NCI-H526 (cell line): ENCODE results near the gene MARK3.
A peak's percentile ranks its signal among the peaks of the same experiment; 100 is the strongest.
"Not testable (repeated sequence)": the region's sequence is repeated elsewhere in the genome, so short reads cannot be mapped to it uniquely, and the experiment has no call there.

Experiments used
- DNase-seq, 2 experiments: peaks; one replicate each; lab custom pipeline; 2025; lab: John Stamatoyannopoulos, UW

MARK3 gene

DNA sequence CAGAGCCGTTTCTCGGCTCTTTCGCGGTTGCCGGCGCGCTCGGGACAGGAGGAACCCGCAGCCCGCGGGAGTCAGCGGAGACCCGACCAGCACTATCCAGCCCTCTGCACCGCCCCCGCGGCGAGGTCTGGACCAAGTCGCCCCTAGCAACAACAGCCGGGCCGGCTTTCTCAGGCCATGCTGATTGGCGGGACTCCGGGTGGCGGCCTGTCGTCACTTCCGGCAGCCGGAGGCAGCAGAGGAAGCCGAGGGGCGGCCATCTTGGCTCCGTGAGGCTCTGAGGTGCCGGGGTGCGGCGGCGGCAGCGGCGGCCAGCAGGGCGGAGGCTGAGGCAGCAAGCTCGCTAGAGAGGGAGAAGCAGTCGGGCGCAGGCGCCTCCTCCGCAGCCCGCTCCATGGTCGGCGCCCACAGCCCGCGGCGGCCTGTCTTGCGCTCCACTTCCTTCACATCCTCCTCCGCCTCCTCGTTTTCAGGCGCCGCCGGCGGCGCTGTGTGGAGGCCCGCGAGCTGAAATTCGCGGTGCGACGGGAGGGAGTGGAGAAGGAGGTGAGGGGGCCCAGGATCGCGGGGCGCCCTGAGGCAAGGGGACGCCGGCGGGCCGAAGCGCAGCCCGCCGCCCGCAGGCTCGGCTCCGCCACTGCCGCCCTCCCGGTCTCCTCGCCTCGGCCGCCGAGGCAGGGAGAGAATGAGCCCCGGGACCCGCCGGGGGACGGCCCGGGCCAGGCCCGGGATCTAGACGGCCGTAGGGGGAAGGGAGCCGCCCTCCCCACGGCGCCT lies at the start of gene MARK3:
Gene MARK3, plus strand, starts transcription at position 264 of the 777 bp plus-strand sequence. CDS start 615 bp downstream, outside the sequence.
- peak; percentile 95 to 99 for DNase-seq

DNA sequence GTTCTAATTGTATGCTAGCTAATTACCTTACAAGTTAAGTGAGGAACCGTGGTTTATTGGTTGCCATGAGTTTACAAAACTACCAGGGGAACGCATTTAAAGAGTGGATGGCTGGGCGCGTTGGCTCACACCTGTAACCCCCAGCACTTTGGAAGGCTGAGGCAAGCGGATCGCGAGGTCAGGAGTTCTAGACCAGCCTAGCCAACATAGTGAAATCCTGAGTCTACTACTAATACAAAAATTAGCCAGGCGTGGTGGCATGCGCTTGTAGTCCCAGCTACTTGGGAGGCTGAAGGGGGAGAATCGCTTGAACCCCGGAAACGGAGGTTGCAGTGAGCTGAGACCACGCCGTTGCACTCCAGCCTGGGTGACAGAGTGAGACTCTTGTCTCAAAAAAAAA lies 49.0 kb upstream of the MARK3 start:
- no peak for DNase-seq

DNA sequence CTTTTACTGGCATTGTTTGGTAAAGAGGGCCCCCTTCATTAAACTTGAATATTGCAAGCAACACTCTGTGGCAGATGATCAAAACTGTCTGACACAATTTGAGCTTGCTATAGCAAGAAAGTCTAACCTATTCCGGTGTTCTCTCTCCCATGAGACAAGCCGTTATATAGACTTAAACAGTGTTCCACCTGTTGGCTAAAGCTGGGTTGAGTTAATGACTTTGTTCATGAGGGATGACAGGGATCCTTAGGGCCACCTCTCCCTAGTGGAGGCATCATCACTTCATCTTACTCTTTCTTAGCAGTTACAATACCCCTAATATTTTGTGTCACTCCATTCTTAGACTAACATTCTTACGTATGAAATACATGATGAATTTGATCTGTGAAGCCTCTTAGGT lies 47.4 kb upstream of the MARK3 start:
- no peak for DNase-seq

DNA sequence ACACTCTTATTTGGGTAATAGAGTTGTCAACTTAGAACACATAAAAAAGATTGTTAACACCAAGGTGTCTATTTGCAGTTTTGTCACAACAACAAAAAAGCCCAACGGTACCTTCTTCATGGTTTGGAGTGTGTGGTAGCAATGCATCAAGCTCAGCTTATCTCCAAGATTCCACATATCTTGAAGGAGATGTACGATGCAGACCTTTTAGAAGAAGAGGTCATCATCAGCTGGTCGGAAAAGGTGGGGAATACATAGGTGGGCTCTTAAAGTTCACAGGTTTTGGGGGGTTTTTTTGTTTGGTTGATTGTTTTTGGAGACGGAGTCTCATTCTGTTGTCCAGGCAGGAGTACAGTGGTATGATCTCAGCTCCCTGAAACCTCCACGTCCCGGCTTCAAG lies 45.7 kb upstream of the MARK3 start:
- DNase-seq, result no peak

DNA sequence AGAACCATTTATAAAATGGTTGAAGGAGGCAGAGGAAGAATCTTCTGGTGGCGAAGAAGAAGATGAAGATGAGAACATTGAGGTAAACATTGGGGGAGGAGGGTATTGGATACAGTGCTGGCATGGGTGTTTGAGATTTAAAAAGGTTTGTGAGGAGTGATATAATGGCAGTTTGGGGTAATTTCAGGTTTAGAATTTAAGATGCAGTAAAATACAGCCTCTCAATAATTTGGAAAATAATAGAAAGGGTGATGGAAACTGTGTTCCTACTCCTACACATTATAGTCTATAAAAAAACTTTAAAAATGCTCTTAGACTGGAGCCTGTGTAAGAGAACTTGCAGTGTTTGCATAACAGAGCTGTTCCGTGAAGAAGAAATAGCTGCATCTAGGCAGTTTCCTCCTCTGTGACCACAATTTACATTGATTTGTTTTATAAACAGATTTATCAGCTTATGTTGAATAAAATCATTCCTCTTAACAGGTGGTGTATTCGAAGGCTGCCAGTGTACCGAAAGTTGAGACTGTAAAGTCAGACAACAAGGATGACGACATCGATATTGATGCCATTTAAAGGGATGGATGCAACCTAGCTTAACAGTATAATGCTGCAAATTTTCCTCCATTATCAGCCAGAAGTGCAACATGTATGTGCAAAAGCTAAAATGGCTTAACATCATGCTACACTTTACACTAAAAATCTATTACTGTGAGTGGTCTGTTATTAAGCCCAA lies 44.6 kb upstream of the MARK3 start:
- DNase-seq, result no peak

DNA sequence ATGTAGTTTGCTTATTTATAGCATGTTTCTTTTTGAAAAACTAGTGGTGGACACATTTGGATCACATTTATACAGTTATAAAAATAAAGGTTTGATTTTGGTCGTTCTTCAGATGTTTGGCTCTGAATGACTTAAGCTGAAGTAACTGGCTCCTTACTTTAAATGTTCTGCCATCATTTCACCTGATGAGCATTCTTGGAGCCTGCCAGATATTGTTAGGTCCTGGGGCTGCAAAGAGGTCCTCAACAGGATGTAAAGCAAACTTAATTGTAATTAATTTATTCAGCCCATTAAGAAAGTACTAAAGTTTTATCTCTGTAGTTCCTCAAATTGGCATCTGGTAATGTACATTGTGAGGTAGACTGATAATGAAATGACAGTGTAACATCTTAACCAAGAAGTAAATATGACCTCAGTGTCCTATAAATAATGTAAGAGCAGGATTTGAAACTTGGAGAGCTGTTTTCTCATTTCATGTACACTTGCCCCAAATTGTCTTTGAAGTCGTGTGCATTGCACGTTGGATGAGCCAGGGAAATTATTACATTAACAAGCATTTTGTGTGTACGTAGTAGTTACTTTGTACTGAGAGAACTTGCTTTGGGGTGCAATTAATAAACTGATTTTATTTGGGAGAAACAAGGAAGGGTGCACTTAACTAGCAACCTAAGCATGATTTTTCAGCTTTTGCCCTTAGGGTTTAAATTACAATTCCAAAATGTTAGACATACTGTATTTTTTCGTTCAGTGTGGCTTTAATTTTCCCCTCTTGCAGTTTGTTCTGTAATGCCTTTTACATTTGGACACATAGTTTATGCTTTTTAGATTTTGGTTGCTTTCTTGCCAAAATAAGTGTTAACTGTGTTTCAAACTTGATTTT lies 43.7 kb upstream of the MARK3 start:
- DNase-seq, result no peak

DNA sequence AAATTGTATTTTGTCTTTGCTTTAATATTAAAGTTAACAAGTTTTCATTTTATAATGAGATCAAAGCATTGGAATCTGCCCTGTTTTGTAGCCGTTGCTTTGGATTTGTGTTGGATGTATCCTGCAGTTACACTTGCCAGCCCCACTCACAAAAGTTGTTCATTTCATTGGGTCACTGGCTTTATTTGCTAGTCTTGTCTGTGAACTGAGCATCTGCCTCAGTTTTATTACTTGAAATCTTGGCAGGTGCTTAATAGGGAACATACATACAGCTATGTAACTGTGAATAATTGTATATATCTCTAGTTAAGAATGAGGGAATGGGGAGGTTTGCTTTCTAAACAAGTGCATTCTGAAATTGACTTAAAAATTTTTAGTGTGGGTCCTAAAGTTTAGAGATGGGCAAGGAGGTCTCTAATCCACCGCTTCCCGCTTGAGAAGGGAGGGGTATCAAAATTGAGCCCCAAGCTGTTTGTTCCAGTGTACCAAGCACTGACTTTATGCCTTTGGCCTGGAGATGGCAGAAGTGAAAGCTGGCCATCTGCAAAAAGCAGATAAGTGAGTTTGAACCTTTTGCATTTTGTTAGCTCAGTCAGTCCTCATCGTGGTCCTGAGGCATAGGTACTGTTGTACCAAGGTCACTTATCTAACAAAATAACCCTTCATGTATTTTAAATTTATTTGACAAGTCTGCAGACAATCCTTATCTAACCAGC lies 41.9 kb upstream of the MARK3 start:
- no peak for DNase-seq

DNA sequence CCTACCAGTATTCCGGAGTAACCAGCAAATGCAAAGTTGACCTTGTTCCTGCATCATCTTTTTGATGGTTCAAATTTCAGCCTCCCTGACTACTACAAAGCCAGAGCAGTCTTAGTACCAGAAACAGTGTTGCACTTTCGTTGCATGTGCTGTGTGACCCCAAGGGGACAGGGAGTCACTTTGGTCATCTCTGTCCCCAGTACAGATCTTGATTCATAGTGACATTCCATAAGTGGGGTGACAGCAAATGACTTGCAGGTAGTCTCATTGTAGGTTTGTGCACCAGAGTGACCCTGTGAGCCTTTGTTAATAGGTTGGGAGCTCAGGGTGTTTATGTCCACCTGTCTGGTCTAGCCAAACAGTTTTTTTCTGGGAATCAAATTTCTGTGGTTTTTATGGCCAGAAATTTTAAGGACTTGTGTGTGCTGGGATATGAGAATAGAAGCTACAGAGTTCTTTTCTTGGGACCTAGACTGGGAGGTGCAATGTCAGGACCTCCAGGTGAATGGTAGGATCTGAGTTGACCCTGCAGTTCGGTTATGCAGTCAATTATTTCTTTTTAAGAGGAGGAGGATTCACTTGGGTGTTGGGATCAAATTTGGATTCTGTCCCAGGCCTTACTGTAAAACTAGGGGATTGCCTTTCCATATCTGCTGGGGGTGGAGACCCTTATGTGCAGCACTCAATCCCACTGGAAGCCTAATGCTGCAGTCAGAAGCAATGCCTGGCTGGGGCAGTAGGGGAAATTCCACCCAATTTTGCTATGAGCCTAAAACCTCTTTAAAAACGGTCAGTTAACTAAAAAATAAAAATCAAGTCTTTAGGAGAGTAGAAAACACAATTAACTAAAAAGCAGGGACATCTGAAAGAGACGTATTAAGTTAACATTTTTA lies 41.1 kb upstream of the MARK3 start:
- DNase-seq, result no peak

DNA sequence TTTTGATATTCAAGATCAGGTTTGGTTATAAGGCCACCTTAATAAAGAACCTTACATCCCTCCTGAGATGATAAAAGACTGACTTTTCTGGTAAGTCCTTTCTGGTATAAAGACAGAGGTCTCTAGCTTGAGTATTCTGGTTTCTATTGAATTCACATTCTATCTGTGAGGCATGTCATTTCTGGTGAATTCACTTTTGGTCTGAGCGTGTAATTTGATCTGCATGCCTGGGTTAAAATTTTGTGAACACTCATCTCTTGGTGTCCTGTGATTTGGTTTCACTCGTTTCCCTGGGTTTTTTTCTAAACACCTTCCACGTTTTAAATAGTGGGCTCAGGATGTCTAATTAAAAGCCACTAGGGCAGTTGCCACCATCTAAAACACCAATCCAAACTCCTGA lies 38.9 kb upstream of the MARK3 start:
- DNase-seq, result no peak

DNA sequence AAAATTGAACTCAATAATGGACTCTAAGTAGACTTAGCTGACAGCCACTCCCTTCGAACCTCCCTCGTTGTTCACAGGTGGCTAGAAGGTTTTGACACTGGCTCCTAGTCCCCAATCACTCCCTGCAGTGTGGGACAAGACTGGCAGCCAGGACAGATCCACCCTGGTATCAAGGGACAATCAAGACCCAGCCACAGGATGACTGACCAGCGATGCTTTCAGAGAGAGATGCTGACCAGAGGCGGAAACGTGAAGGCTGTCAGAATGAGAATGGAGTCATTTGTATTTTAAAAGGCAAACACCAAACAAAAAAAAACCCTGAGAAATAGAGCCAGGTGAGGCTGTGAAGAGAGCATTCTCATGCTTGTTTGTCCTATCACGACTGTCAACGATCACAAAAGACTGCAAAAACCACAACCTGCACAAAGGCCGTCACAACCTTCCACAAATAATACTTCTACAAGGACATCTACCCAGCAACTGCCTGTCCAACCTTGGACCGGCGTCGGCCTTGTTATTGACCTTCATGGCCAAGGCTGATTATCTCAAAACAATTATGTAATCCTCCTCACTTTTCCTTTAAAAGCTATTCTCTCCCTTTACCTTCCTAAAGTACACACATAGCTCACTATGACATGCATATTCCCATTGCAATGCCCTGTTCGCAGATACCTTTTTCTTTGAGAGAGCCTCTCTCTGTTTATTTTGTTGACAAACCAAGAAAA lies 38.0 kb upstream of the MARK3 start:
- DNase-seq, result no peak

DNA sequence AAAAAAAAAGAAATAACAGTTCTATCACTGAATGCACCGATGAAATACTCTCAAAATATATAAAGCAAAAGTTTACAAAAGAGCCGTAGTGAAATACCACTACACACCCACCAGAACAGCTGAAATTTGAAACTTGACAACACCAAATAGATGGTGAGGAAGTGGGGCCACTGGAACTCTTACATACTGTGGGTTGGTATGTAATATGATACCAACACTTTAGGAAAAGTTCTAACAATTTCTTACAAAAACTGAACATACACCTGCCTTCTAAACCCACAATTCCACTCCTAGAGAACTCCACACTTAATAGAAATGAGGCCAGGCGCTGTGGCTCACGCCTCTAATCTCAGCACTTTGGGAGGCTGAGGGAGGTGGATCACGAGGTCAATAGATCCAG lies 37.1 kb upstream of the MARK3 start:
- DNase-seq, result no peak

DNA sequence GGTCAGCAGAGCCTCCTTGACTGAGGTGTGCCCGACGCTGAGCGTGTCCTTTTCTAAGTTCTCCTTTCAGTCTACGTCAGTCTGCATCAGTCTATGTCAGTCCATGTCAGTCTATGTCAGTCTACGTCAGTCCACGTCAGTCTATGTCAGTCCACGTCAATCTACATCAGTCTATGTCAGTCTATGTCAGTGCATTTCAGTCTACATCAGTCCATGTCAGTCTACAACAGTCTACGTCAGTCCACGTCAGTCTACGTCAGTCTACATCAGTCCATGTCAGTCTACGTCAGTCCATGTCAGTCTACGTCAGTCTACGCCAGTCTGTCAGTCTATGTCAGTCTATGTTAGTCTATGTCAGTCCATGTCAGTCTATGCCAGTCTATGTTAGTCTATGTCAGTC lies 35.2 kb upstream of the MARK3 start:
- DNase-seq, result no peak

DNA sequence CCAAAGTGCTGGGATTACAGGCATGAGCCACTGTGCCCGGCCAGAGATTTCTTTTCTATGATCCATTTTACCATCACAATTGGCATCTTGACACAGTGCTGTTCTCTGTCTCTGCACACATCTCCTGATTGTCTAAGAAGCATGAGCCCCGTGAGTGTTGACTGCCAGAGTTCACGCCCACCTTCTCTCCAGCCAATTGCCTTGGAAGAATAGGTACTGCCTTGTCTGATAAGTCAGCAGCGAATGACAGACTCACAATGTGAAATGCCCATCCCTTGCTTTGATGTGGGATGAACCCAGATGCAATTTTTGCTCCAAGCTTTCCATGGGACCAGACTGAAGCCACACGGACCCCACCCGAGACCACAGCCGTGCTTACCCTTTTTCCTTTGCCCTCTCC lies 31.9 kb upstream of the MARK3 start:
- no peak for DNase-seq

DNA sequence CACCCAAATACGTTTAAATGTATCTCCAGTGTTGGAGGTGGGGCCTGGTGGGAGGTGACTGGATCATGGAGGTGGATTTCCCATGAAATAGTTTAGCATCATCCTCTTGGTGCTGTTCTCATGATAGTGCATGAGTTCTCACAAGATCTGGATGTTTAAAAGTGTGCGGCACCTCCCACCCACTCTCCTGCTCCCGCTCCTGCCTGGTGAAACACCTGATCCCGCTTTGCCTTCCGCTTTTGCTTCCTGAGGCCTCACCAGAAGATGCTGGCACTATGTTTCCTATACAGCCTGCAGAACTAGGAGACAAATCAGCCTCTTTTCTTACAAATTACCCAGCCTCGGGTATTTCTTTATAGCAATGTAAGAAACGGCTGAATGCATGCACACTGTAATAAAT lies 31.1 kb upstream of the MARK3 start:
- DNase-seq, result no peak

DNA sequence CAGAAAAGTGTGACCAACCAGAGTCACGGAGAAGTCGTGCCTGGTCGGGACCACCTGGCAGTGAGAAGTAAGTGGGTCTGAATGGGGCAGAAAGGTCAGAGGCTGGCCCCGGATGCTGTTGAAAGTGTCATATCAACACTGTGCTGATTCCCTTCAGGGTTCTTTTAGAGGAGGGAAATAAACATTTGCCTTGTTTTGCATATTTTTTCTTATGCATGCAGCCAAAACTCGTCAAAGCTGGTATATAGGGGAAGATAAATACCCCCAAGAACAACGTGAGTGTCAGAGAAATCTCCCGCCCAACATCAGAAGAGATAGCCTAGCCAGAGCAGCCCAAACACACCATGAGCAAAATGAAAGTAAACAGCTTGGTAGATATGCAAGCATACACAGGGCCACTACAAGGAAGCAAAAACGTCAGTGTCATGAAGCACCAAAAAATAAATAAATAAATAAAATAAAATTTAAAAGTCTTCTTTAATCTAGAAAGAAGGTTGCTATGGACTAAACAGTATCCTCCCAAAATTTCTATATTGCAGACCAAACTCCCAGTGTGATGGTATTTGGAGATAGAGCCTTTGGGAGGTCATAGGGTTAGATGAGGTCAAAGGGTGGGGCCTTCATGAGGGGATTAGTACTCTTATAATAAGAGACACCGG lies 29.1 kb upstream of the MARK3 start:
- DNase-seq, result peak; percentile 91 to 95

DNA sequence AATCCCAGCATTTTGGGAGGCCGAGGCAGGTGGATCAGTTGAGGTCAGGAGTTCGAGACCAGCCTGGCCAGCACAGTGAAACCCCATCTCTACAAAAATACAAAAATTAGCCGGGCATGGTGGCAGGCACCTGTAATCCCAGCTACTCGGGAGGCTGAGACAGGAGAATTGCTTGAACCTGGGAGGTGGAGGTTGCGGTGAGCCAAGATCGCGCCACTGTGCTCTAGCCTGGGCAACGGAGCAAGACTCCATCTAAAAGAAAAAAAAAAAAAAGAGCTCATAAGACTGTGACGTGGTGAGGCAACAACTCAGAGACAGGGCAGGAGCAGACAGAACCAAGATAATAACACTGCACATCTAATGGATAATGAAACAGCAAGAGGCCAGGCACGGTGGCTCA lies 27.7 kb upstream of the MARK3 start:
- not testable (repeated sequence) for DNase-seq

DNA sequence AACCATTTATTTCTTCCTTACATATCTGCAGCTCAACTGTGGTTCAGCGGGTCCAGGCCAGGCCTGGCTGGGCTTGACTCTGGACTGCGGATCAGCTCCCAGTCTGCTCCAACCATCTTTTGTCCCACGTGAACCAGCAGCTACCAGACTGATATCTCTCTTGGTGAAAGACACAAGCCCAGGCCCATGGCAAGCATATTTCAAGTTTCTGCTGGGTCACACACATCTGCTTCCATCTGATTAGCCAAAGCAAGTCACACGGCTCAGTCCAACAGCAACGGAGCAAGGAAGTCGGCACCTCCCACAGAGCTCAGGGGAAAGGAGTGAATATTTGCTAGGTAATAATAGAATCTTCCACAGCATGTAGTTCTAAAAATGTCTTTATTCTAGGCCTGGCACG lies 24.7 kb upstream of the MARK3 start:
- DNase-seq, result no peak

DNA sequence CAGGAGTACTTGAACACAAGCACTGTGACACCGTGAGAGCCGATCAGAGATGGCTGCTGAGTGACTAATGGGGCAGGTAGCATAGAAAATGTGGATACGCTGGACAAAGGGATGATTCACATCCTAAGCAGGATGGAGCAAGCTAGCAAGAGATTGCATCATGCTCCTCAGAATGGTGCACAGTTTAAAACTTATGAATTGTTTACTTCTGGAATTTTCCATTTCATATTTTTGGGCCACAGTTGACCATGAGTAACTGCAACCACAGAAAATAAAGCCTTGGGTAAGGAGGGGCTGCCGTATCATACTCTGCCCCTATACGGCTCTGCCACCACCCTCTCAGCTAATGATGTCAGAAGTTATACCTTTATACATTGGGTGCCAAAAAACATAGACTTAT lies 23.3 kb upstream of the MARK3 start:
- no peak for DNase-seq

DNA sequence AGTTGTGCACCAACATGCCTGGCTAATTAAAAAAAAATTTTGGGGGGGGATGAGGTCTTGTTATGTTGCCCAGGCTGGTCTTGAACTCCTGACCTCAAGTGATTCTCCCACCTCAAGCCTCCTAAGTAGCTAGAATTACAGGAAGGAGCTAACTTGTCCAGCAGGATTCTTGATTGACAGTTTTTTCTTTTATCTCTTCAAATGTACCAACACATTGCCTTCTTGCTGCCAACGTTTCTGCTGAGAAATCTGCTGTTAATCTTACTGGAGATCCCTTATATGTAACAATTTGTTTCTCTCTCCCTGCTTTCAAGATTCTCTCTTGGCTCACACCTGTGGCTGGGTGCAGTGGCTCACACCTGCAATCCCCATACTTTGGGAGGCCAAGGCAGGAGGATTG lies 22.4 kb upstream of the MARK3 start:
- DNase-seq, result no peak

DNA sequence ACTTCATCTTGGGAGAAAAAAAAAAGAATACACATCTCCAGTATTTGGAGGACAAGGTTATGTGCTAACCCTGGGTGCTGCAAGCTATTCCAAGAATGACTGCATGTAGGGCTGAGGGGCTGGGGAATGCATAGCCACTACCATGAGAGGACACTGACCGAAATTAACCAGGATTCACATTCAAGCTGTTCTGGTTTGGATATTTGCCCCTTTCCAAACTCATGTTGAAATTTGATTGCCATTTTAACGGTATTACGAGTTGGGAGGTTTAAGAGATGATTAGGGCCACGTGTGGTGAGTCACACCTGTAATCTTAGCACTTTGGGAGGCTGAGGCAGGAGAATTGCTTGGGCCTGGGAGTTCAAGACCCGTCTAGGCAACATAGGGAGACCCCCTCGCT lies 18.5 kb upstream of the MARK3 start:
- DNase-seq, result no peak
